Spleen (tissue), 11 donors: Measurements from ENCODE around the gene HPS4. TPM values are rescaled to one million over a fixed set of nuclear protein-coding genes. Genes with fewer than 3 reads are reported as not detected.

Experiments used
- DNase-seq: peaks from one replicate; pipeline ENCODE4 v3.0.0-alpha.2; 2020
- H3K27ac ChIP-seq, 8 donors: fragments of 200-600 bp; sonication (generic) in 7 of 8; 1 replicate in 4 of 8; 2 replicates in 4 of 8; pipeline versions ENCODE4 v1.5.0 to v1.8.0; 2016 to 2021; ENCODE audit warnings: inconsistent platforms in 4 of 8, mild to moderate bottlenecking in 4 of 8, moderate library complexity in 1 of 8
- H3K27me3 ChIP-seq, 7 donors: fragments of 200-600 bp; sonication (generic) in 6 of 7; replicated peaks in 1 of 7; 1 replicate in 4 of 7; 2 replicates in 3 of 7; pipeline versions ENCODE4 v1.5.0 to v1.8.0; 2016 to 2021; ENCODE audit warnings: inconsistent platforms in 3 of 7, mild to moderate bottlenecking in 1 of 7
- H3K36me3 ChIP-seq, 6 donors: fragments of 200-600 bp; sonication (generic) in 5 of 6; 1 replicate in 4 of 6; 2 replicates in 2 of 6; pipeline versions ENCODE4 v1.5.0 to v1.8.0; 2016 to 2021; ENCODE audit warnings: inconsistent platforms in 2 of 6
- H3K4me1 ChIP-seq, 6 donors: fragments of 200-600 bp; sonication (generic) in 5 of 6; 1 replicate in 3 of 6; 2 replicates in 3 of 6; pipeline versions ENCODE4 v1.5.0 to v1.8.0; 2016 to 2021; ENCODE audit warnings: inconsistent platforms in 3 of 6
- H3K4me3 ChIP-seq, 8 donors: fragments of 200-600 bp; sonication (generic) in 7 of 8; 1 replicate in 4 of 8; 2 replicates in 4 of 8; pipeline versions ENCODE4 v1.5.0 to v1.8.0; 2016 to 2021; ENCODE audit warnings: inconsistent platforms in 4 of 8, mild to moderate bottlenecking in 4 of 8, moderate library complexity in 2 of 8
- H3K9me3 ChIP-seq, 8 donors: fragments of 200-600 bp; sonication (generic) in 7 of 8; 1 replicate in 4 of 8; 2 replicates in 4 of 8; pipeline versions ENCODE4 v1.5.0 to v1.8.0; 2016 to 2021; ENCODE audit warnings: inconsistent platforms in 4 of 8
- CTCF ChIP-seq, 11 experiments: fragments of 200-600 bp in 7 of 11; fragments of 450-650 bp in 4 of 11; sonication (generic) in 4 of 11; IDR thresholded peaks in 8 of 11; conservative IDR thresholded peaks in 3 of 11; 1 replicate in 7 of 11; 2 replicates in 4 of 11; pipeline versions ENCODE4 v1.4.0 to v1.8.0; 2016 to 2021; ENCODE audit warnings: antibody characterized with exemption in 11 of 11, inconsistent platforms in 4 of 11, mild to moderate bottlenecking in 1 of 11
- POLR2A ChIP-seq, 3 donors: fragments of 450-650 bp; IDR thresholded peaks; one replicate each; pipeline ENCODE4 v1.5.1; 2017; ENCODE audit warnings: antibody characterized with exemption in 3 of 3, mild to moderate bottlenecking in 1 of 3
- POLR2AphosphoS5 ChIP-seq, 3 donors: sonication (generic); formaldehyde crosslinking; IDR thresholded peaks; one replicate each; pipeline ENCODE4 v1.5.1; 2017; ENCODE audit warnings: antibody characterized with exemption in 3 of 3
- WGBS, 5 donors: extraction: QIAGEN DNeasy Blood & Tissue Kit in 3 of 5; methylation state at CpG; one replicate each; pipeline versions ENCODE4 v1.1.5 to v1.1.7; 2013 to 2018; 5-methylcytosine and 5-hydroxymethylcytosine counted together
- intact Hi-C: fragments of 100-400 bp; cut with DNase I; formaldehyde crosslinking; loops from one replicate; pipeline ENCODE4 v1.15.0; 2023; ENCODE audit warnings: low total_unique reads
- polyA plus RNA-seq, 3 donors: library from polyadenylated mRNA; stranded (reverse); fragments of 200-250 nt; gene quantifications; one replicate each; pipeline ENCODE4 v1.2.1, GENCODE V29; 2013
- total RNA-seq, 7 donors: library from RNA; depleted of rRNA in 3 of 7; stranded (reverse); fragments of >200 nt in 3 of 7; fragmentation: NEBNext Ultra II Directional in 4 of 7; extraction: Animal tissue kit (Norgen Biotek cat#: 25700) in 4 of 7; gene quantifications; one replicate each; pipeline versions ENCODE4 v1.1.0 to v1.2.1, GENCODE V29; 2016 to 2021
- donor health status: healthy with polysubstance abuse.
- donor health status: DM: no; HTN: no; CAD: no; lungs with moderate emphysema.
- donor health status: DM: no; HTN: no; CAD: no.
- donor health status: Bipolar disorder and iron deficiency.
- donor health status: healthy.
- donor health status: DM: no; HTN: no; CAD: no.
- donor health status: DM: yes; HTN: yes; CAD: no.

Gene HPS4
- total and polyA plus RNA-seq, 10 donors: 15.2 to 56.6 (median 37.5) TPM

- Histone ChIP-seq H3K36me3 (peaks cover 0 to 41% (median 15%) of the 10 kb centered on the region in 6 donors), H3K4me1 (peaks cover 55 to 95% (median 85%) of the 10 kb centered on the region in 6 donors), H3K9me3 (no peaks in the 10 kb centered on the region), H3K27me3 (no peaks in the 10 kb centered on the region), H3K27ac (peak overlapping the region in 3 of 8 donors; percentile 10 to 98 (median 16)), H3K4me3 (peak overlapping the region in 1 of 8 donors; percentile 0)
- no peak for TF ChIP-seq CTCF (IDR thresholded peaks at IDR 0.05 in 8 of 11, conservative IDR thresholded peaks at IDR 0.05 in 3 of 11)
- DNase-seq: no peak
- 66 to 78% (median 74%) methylated on average over 6 of the region's 6 CpGs for whole genome bisulfite sequencing, 5 donors
- intact Hi-C loops: loop anchor here (10.0 kb wide), 1 partner anchor 184 kb away; no protein-coding TSS in a partner anchor
These were observed 2.4 kb downstream of the HPS4 start for GRCh38 chr22:26481112-26481693.

- no peaks in the 10 kb centered on the region for H3K9me3 ChIP-seq
- H3K4me3 ChIP-seq: peak overlapping the region in 1 of 8 donors; percentile 53
- no peak for DNase-seq
- H3K27me3 ChIP-seq: no peaks in the 10 kb centered on the region
- H3K4me1 ChIP-seq: peaks cover 55 to 95% (median 80%) of the 10 kb centered on the region in 6 donors
- H3K36me3 ChIP-seq: peaks cover 0 to 41% (median 18%) of the 10 kb centered on the region in 6 donors
- intact Hi-C loops: loop anchor here (10.0 kb wide), 1 partner anchor 184 kb away; no protein-coding TSS in a partner anchor
- H3K27ac ChIP-seq: peak overlapping the region in 3 of 8 donors; percentile 47 to 98 (median 58)
- 69 to 87% (median 80%) methylated on average over 2 of the region's 2 CpGs for WGBS, 5 donors
- TF ChIP-seq CTCF (IDR thresholded peaks at IDR 0.05 in 8 of 11, conservative IDR thresholded peaks at IDR 0.05 in 3 of 11): no peak
- TF ChIP-seq POLR2AphosphoS5 (IDR thresholded peaks at IDR 0.05): no peak
- no peak for TF ChIP-seq POLR2A (IDR thresholded peaks at IDR 0.05)
These were observed 3.0 kb downstream of the HPS4 start for GRCh38 chr22:26480611-26480932.

GRCh38 chr22:26479792-26480610 lies 3.6 kb downstream of the HPS4 start:
- no peaks in the 10 kb centered on the region for H3K9me3 ChIP-seq
- peaks cover 51 to 95% (median 74%) of the 10 kb centered on the region in 6 donors for H3K4me1 ChIP-seq
- H3K27me3 ChIP-seq: no peaks in the 10 kb centered on the region
- peak overlapping the region in 7 of 8 donors; percentile 9 to 98 (median 51) for H3K27ac ChIP-seq
- H3K36me3 ChIP-seq: peaks cover 0 to 45% (median 24%) of the 10 kb centered on the region in 6 donors
- DNase-seq: no peak
- 52 to 59% (median 56%) methylated on average over 12 of the region's 12 CpGs for WGBS, 5 donors
- TF ChIP-seq POLR2A (IDR thresholded peaks at IDR 0.05) (no peak), CTCF (IDR thresholded peaks at IDR 0.05 in 8 of 11, conservative IDR thresholded peaks at IDR 0.05 in 3 of 11) (no peak), POLR2AphosphoS5 (IDR thresholded peaks at IDR 0.05) (no peak)
- H3K4me3 ChIP-seq: peak overlapping the region in 6 of 8 donors; percentile 2 to 53 (median 12)
- intact Hi-C loops: loop anchor here (10.0 kb wide), 1 partner anchor 185 kb away; no protein-coding TSS in a partner anchor
